GM13977 (cell line): ENCODE results near the gene UBXN10.

Source experiments
- DNase-seq: peaks from one replicate; pipeline ENCODE4 v3.0.0; 2012; ENCODE audit warnings: low spot score
- CTCF ChIP-seq: IDR thresholded peaks from 2 replicates; pipeline ENCODE4 v1.5.1; 2012; ENCODE audit warnings: mild to moderate bottlenecking, control low read depth; ENCODE audit not compliant: insufficient read depth; ENCODE audit errors: extremely low read depth, missing control alignments
- in situ Hi-C: fragments of 300-500 bp; cut with MboI; formaldehyde crosslinking; loops from one replicate; pipeline ENCODE4 v1.12.0; 2022; ENCODE audit warnings: low sequenced_read_pairs, low pct_unique_long_range_greater_than_20kb, mixed read lengths, inconsistent platforms; ENCODE audit not compliant: unreplicated experiment

Gene UBXN10

GRCh38 chr1:20192871-20193411, 7.0 kb downstream of the UBXN10 start:
- no peak for TF ChIP-seq CTCF
- in situ Hi-C loops = no loop called here
- no peak for DNase-seq

GRCh38 chr1:20194224-20194623, 8.3 kb downstream of the UBXN10 start:
- in situ Hi-C loops = no loop called here
- no peak for TF ChIP-seq CTCF
- DNase-seq = no peak

- in situ Hi-C loops = no loop called here
- peak; percentile 98 for TF ChIP-seq CTCF
- DNase-seq = peak; percentile 78
Observed at GRCh38 chr1:20194757-20195461, 9.0 kb downstream of the UBXN10 start.

DNA sequence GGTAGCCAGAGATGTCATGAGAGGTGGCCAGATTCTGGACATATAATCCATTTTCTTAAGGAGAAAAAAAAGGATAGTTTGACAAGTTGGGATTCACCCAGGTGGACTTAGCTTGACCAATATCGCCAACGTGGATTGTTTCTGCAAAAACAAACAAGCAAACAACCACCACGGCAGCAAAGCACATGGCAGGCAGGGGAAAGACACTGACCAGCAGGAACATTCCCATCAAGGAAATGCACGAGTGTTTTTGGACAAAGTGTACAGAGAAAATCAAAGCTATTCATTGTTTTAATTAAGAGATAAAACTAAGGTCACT, 9.5 kb downstream of the UBXN10 start:
- TF ChIP-seq CTCF = peak; percentile 23
- DNase-seq = no peak
- in situ Hi-C loops = no loop called here

DNA sequence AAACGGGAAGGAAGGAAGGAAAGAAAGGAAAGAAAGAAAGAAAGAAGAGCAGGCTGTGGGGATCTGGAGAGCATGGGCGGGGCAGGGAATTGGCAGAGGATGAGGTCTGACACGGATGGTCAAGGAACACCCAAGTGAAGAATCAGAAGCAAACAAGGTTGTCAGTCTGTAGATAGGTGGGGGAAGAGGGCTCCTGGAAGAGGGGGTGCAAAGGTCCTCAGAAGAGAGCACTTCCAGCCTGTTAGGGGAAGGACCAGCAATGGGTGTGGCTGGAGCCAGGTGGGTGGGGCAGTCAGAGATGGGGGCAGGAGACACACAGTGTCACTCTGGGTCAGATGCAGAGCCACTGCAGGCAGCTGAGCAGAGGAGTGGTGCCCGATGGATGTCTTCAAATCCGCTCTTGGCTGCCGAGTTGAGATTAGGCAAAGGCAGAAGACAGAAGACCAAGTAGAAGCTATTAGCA, 11.5 kb downstream of the UBXN10 start:
- no peak for TF ChIP-seq CTCF
- in situ Hi-C loops = no loop called here
- no peak for DNase-seq

GRCh38 chr1:20198296-20198695, 12.4 kb downstream of the UBXN10 start:
- in situ Hi-C loops = no loop called here
- no peak for DNase-seq
- no peak for TF ChIP-seq CTCF
